Parathyroid adenoma (tissue), 2 donors: ENCODE data around the gene COL23A1.

Experiments
- H2AFZ ChIP-seq: fragments of 300-600 bp; sonication (generic); one replicate; pipeline ENCODE4 v1.7.0; 2017; ENCODE audit warnings: antibody characterized with exemption, mild to moderate bottlenecking
- H3K27ac ChIP-seq: fragments of 300-600 bp; sonication (generic); one replicate; pipeline ENCODE4 v1.7.0; 2017
- H3K27me3 ChIP-seq: fragments of 300-600 bp; sonication (generic); one replicate; pipeline ENCODE4 v1.7.0; 2017; ENCODE audit warnings: low read length; ENCODE audit not compliant: control insufficient read depth, insufficient read depth
- H3K36me3 ChIP-seq: fragments of 300-600 bp; sonication (generic); one replicate; pipeline ENCODE4 v1.7.0; 2017; ENCODE audit warnings: low read length; ENCODE audit not compliant: control insufficient read depth, insufficient read depth
- H3K4me1 ChIP-seq: fragments of 300-600 bp; sonication (generic); one replicate; pipeline ENCODE4 v1.7.0; 2017; ENCODE audit warnings: control low read depth
- H3K4me2 ChIP-seq: fragments of 300-600 bp; sonication (generic); one replicate; pipeline ENCODE4 v1.7.0; 2017; ENCODE audit warnings: low read length
- H3K4me3 ChIP-seq: fragments of 300-600 bp; sonication (generic); one replicate; pipeline ENCODE4 v1.7.0; 2017; ENCODE audit warnings: low read depth, low read length
- H3K79me2 ChIP-seq: fragments of 300-600 bp; sonication (generic); one replicate; pipeline ENCODE4 v1.7.0; 2017; ENCODE audit warnings: control low read depth
- H3K9ac ChIP-seq: fragments of 300-600 bp; sonication (generic); one replicate; pipeline ENCODE4 v1.7.0; 2017; ENCODE audit warnings: mild to moderate bottlenecking
- H3K9me3 ChIP-seq: fragments of 300-600 bp; sonication (generic); one replicate; pipeline ENCODE4 v1.7.0; 2017; ENCODE audit warnings: low read length; ENCODE audit not compliant: control insufficient read depth
- TF ChIP-seq, protein P1 (sequence below): fragments of 300-600 bp; sonication (generic); IDR thresholded peaks from one replicate; pipeline ENCODE4 v1.7.0; 2017; ENCODE audit warnings: antibody characterized with exemption, mild to moderate bottlenecking
- donor health status: primary hyperparathyroidism.

COL23A1 gene

DNA sequence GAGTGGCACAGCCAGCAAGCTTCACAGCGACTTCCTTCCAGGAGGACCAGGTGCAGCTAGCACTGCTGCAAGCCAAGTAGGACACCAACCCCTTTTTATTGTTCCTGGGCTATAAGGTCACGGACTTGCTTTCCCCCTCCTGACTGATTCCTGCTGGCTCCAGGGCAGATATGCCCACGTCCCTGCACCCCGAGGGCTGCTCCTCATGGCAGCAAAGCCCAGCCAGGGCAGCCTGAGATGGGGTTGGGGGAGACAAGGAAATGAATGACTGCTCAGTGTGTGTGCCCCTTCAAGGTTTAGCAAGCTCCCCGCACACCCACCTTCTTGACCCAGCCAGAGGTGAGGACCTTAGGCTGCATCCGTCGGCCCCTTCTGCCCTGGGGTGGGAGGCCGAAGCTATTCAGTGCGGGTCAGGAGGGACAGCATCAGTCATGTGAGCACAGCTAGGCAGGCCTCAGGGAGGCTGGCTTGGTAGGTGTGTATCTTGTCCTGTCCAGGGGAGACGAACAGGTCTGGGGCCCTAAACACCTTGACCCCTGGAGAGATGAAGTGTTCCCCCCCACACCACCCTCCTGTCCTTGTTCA is 221.4 kb downstream of the COL23A1 start:
- Histone ChIP-seq H2AFZ (no peak overlapping the region), H3K4me1 (no peaks in the 10 kb centered on the region), H3K36me3 (no peaks in the 10 kb centered on the region), H3K4me3 (no peak overlapping the region), H3K27me3 (no peaks in the 10 kb centered on the region), H3K4me2 (no peak overlapping the region), H3K9me3 (no peaks in the 10 kb centered on the region), H3K9ac (no peak overlapping the region), H3K79me2 (no peaks in the 10 kb centered on the region), H3K27ac (no peak overlapping the region)
- TF ChIP-seq, protein P1, sequence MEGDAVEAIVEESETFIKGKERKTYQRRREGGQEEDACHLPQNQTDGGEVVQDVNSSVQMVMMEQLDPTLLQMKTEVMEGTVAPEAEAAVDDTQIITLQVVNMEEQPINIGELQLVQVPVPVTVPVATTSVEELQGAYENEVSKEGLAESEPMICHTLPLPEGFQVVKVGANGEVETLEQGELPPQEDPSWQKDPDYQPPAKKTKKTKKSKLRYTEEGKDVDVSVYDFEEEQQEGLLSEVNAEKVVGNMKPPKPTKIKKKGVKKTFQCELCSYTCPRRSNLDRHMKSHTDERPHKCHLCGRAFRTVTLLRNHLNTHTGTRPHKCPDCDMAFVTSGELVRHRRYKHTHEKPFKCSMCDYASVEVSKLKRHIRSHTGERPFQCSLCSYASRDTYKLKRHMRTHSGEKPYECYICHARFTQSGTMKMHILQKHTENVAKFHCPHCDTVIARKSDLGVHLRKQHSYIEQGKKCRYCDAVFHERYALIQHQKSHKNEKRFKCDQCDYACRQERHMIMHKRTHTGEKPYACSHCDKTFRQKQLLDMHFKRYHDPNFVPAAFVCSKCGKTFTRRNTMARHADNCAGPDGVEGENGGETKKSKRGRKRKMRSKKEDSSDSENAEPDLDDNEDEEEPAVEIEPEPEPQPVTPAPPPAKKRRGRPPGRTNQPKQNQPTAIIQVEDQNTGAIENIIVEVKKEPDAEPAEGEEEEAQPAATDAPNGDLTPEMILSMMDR, result no peak

GRCh38 chr5:178368274-178368673 is 221.9 kb downstream of the COL23A1 start:
- Histone ChIP-seq H3K4me1 (no peaks in the 10 kb centered on the region), H2AFZ (no peak overlapping the region), H3K36me3 (no peaks in the 10 kb centered on the region), H3K4me2 (no peak overlapping the region), H3K79me2 (no peaks in the 10 kb centered on the region), H3K9me3 (no peaks in the 10 kb centered on the region), H3K27ac (no peak overlapping the region), H3K27me3 (no peaks in the 10 kb centered on the region), H3K9ac (no peak overlapping the region), H3K4me3 (no peak overlapping the region)
- TF ChIP-seq, protein P1, result no peak

- no peaks in the 10 kb centered on the region for H3K36me3 ChIP-seq
- no peak overlapping the region for H3K4me2 ChIP-seq
- no peak overlapping the region for H2AFZ ChIP-seq
- H3K9me3 ChIP-seq, result no peaks in the 10 kb centered on the region
- TF ChIP-seq, protein P1, result no peak
- no peak overlapping the region for H3K9ac ChIP-seq
- H3K79me2 ChIP-seq, result no peaks in the 10 kb centered on the region
- no peaks in the 10 kb centered on the region for H3K4me1 ChIP-seq
- H3K27ac ChIP-seq, result no peak overlapping the region
- no peaks in the 10 kb centered on the region for H3K27me3 ChIP-seq
- no peak overlapping the region for H3K4me3 ChIP-seq
Measured at GRCh38 chr5:178367736-178368120, 222.5 kb downstream of the COL23A1 start.

GRCh38 chr5:178366998-178367735 is 223.0 kb downstream of the COL23A1 start:
- H3K36me3 ChIP-seq, result no peaks in the 10 kb centered on the region
- H3K4me2 ChIP-seq, result no peak overlapping the region
- H3K27ac ChIP-seq, result no peak overlapping the region
- no peak overlapping the region for H2AFZ ChIP-seq
- TF ChIP-seq, protein P1, result no peak
- no peaks in the 10 kb centered on the region for H3K4me1 ChIP-seq
- H3K27me3 ChIP-seq, result no peaks in the 10 kb centered on the region
- no peak overlapping the region for H3K4me3 ChIP-seq
- H3K9me3 ChIP-seq, result no peaks in the 10 kb centered on the region
- no peaks in the 10 kb centered on the region for H3K79me2 ChIP-seq
- H3K9ac ChIP-seq, result no peak overlapping the region
